GM04504 (cell line): ENCODE measurements around the gene ARNT2.
"Not testable (repeated sequence)": the region's sequence is repeated elsewhere in the genome, so short reads cannot be mapped to it uniquely, and the experiment has no call there.

Experiments
- DNase-seq: peaks from one replicate; pipeline ENCODE4 v3.0.0-alpha.2; 2012; ENCODE audit warnings: low read depth

Gene ARNT2

DNA sequence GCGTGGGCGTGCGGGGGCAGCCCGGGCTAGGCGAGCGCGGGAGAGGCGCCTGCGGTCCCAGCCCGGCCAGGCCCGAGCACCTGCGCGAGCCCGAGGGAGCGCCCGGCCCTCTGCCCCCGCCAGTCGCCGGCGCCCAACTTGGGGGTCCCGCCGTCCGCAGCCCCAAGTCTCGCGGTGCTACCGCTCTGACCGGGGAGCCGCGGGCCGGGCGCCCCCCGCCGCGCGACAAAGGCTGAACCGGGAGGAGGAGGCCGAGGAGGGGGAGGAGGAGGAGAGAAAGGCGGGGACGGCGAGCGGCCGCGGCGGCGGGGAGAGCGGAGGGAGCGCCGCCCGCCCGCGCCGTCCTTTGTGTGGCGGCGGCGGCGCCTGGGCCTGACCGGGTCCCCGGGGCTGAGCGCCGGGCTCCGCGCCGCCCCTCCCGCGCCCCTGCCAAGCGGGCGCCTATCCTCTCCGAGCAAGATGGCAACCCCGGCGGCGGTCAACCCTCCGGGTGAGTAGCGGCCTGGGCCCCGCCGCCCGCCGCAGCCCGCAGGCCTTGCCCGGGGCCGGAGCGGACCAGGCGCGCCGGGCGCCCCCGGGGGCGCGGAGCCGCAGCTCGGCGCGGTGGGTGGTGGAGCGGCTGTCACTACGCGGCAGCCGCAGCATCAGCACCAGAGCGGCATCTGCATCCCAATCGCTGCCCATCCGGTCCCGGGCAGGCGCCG, at the start of gene ARNT2:
Gene ARNT2 (plus strand): TSS at position 326 of the 704 bp plus-strand sequence. CDS start 134 bp downstream, at position 460.
- DNase-seq = no peak

DNA sequence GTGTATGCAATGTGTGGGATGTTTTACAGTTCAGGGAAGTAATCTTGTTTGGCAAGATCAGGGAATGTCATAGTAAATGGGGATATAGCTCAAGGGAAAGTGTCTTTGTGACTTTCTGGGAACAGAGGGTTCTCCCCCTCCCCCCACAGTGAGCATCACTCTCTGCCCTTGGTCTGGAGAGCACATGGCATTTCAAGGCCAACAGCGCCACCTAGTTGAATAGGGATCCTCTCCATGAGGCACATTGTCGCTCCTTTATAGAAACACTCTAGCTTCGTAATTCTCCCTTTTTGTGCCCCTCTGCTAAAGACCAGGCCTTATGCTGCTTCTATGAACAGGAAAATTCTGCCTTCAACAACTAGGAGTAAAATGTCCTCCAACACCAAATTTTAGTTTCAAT, 37.1 kb upstream of the ARNT2 start:
- DNase-seq = no peak

DNA sequence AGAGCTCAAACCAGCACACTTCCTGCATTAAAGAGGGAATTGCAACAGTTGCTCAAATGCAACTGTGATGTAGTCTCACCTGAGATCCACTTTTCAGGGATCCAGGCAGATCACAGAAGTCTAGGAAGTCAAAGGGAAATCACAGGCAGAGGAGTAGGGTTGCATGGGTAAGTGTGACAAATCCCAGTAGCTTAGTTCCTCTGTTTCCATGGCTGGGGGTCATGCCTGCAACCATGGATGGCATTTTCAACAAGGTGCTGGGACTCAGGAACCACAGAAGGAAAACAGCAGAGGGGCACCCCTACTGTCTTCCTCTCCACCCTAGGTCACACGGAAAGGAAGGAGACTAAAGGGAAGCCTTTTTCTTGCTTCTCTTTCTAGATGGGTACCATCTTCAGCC, 36.5 kb upstream of the ARNT2 start:
- DNase-seq = no peak

DNA sequence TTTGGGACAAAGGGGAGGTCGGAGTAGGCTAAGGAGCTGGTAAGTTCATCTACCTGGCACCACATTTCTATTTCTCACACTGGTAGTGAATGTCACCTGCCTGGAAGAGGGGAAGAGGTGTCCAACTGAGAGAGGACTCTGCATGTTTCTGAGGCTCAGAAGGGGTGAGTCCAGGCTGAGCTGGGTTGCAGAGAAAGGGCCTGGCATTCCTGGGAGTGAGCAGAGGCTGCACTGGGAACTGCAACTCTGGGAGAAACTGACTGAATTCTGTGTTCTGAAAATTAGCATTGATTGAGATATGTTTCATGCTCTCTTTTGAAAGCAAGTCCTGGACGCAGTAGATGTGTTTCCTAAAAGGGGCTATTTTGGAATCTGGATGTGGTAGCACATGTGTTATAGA, 32.3 kb upstream of the ARNT2 start:
- DNase-seq = no peak

DNA sequence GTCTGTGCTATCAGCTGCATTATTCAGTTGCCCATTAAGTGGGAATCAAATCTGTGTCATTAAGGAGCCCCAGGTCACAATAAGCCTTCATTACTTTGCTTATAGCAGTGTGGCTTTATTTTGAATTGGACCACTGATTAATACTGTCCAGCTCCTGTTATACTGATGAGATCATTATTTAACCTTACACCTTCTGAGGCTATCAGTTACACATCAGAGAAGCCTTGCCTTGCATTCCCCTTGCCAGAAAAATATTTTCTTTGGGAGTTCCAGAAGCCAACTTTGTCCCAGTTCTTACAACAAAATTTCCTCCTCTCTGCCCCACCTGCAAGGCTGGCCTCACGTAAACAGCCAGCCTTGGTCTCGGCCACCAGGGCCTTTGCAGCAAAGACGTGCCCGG, 29.7 kb upstream of the ARNT2 start:
- DNase-seq = no peak

DNA sequence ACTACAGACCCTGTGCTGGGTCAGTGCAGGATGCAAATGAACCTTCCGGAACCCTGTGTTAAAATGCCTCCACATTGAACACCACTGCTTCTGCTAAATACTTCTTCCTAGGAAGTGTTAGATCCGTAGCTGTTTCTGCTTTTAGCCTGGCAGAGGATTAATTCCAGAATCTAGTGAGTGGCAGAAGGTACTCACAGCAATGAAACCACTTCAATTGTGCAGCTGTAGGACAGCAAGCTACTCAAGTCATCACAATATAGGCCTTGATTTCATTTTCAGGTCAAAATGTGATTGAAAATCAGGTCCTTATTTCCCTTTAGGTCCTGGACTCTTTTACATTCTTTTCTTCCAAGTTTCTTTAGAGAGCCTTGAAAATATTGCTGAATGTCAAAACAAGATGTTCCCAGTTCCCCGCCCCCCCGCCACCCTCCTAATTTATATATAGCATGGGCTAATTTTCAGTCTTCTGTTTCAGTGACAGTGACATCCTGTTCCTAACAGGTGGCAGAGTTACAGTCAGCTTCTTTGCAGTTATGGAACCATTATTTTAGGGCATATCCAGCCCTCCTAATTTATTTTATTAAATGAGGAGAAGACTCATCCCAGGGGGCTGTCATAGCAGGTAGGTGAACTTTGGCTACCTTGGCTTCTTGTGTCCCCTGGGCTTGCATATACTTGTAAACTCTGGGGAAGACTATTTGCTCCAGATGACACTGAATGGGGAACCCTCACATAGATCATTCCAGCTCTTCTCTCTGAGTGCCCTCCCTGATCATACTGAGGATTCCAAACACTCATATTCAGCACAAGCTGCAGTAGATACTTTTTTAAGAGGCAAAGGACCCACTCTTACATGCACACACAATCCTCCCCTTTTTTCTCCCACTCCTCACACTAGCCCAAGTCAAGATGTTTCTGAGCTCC, 28.0 kb upstream of the ARNT2 start:
- DNase-seq = no peak

DNA sequence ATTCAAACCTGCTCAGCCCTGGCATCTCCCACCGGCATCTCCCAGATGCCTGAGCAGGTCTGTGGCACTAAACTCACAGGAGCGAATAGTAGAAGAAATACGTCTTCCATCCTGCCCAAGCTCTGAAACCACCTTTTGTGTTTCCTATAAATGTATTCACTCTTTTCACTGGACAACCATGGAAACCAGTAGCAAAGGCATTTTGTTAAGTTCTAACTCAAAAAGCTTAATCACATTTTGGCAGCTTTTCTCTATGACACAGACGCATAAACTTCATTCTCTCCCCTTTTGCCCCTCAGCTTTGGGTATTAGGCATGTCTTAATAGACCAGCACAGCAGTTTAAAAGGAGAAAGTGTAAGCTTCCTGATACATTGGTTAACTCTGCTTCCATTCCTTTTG, 24.5 kb upstream of the ARNT2 start:
- no peak for DNase-seq

DNA sequence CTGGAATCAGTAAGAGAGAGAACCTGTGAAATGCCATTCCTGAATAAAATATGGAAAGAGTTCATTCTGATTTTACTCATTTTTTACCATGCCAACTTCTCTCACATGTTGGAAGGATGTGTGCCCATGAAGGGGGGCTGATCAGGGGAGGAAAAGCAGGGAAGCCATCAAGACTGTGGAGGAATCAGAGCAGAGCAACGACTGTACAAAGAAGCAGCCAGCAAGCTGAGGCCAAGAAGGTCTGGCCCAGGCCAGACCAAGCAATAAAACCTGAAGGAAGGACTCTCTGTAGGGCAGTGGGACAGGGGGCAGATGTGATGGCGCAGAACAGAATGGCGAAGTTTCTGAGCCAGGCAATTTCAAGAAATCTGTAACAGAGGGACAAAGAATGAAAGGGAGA, 24.0 kb upstream of the ARNT2 start:
- DNase-seq = no peak

DNA sequence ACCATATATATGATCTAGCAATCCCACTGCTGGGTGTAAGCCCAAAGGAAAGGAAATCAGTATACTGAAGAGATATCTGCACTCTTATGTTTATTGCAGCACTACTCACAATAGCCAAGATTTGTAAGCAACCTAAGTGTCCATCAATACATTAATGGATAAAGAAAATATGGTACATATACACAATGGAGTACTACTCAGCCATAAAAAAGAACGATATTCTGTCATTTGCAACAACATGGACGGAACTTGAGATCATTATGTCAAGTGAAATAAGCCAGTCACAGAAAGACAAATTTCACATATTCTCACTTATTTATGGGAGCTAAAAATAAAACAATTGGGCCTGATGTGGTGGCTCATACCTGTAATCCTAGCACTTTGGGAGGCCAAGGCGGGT, 21.9 kb upstream of the ARNT2 start:
- DNase-seq = no peak

DNA sequence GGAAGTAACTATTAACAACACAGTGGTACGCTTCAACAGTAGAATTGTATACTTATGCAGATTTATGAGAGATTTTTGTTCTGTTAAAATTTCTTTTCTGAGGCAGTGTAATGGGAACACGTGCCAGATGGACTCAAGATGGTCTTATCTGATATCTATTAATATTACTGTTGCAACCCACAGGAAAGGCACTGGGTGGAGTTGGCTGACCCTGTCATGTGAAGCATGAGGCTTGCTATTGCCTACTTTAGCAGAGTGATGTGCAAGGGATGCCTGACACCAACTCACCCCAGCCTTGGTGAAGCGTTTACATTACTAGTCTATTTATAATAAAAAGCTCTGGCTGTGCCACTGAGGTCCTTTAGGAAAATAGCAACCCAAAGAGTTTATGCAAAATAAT, 19.8 kb upstream of the ARNT2 start:
- no peak for DNase-seq

DNA sequence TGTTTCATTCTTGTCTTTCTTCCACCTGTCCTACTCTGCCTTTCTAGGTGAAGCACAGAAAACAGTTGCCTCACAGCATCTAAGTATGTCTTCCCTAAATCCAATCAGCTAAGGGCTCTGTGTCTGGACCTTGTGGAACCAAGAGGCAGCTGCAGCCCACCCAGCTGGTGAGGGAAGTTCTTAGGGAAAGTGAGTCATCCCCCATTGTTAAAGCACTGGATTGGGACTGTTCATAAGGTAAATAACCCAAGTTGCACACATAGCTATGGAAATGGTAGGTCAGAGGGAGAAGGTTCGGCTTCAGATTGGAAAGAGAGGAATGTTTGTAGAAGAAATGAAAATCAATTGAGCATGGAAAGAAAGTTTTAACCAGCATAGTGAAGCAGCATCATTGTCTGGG, 18.0 kb upstream of the ARNT2 start:
- no peak for DNase-seq

DNA sequence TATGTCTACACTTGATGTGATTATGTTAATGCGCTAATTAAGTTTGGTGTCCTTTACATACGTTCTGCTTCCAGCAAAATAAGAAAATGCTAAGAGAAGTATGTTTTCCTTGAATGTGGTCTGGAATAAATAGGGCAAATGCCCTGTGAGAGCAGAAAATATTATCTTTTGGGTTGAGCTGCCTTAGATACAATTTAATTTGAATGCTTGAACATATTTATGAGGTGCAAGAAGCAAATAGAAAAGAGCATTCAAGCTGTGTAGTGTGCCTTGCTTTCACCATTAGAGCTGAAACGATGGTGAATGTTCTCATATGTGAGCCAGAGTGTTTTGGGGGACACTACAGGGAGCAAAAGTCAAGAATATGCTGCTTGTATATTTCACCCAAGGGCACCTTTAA, 15.9 kb upstream of the ARNT2 start:
- no peak for DNase-seq

DNA sequence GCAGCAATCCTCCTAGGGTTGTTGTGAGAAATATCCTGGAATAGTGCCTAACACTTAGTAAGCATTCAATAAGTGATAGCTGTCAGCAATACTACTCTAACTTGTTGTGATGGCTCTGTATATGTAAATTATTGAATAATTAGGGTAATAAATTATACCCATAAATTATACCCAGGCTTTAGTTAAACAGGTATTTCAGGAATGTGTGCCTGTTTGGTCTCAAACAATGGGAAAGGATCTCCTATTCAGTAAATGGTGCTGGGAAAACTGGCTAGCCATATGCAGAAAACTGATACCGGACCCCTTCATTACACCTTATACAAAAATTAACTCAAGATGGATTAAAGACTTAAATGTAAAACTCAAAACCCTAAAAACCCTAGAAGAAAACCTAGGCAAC, 14.8 kb upstream of the ARNT2 start:
- no peak for DNase-seq

DNA sequence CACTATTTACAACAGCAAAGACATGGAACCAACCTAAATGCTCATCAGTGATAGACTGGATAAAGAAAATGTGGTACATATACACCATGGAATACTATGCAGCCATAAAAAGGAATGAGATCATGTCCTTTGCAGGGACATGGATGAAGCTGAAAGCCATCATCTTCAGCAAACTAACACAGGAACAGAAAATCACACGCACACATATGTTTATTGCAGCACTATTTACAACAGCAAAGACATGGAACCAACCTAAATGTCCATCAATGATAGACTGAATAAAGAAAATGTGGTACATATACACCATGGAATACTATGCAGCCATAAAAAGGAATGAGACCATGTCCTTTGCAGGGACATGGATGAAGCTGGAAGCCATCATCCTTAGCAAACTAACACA, 13.2 kb upstream of the ARNT2 start:
- DNase-seq = not testable (repeated sequence)

DNA sequence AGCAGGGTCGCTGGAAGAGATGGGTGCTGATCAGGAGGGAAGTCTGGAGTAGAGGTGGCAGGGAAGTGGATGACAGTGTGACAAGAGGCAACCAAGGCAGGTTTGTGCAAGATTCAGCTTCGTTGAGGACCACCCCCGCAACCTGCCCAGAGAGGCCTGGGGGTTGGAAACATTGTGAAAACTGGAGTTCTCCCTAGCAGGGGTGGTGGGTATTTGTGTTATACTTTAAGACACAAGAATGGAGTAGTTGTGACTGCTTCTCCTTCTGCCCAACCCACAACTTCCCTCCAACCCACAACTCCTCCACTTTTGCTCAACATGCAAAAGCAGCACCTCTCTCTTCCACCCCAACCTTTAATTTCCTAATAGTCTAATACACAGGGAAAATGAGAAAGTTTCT, 8.6 kb upstream of the ARNT2 start:
- DNase-seq = no peak

DNA sequence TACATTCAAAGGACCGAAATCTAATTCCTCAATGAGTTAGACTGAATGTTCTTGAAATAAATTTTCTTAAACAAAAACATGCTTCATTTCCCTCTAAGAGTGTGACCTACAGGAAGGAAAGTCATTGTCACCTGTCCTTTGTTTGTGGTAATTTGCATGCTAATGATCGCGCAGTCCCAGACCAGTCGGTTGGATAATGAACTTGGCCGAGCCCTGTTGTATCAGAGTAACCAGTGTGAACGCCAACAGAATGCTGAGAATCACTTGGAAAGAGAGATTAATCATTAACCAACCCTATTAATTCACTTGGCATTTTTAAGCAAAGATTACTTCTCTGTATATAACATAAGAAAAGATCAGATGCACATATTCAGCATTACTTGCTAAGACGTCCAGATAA, 8.1 kb upstream of the ARNT2 start:
- DNase-seq = no peak

DNA sequence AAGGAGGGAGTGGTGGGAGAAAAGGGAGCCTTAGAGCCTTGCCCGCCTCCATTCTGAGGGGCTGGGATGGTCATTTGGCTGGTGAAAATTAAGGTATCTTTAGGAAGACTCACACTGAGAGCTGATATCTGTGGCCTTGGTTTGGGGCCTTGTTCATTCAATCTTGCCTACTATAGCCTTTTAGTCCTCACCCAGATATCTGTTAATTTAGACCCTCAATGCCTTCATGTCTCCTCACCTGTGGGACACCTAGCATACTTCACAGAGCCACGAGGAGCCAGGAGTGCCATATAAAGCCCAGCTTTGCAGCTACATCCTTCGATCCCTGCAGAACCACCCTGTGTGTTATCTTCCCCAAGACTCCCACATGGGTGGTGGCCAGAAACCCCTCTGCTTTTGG, 4.7 kb upstream of the ARNT2 start:
- no peak for DNase-seq

DNA sequence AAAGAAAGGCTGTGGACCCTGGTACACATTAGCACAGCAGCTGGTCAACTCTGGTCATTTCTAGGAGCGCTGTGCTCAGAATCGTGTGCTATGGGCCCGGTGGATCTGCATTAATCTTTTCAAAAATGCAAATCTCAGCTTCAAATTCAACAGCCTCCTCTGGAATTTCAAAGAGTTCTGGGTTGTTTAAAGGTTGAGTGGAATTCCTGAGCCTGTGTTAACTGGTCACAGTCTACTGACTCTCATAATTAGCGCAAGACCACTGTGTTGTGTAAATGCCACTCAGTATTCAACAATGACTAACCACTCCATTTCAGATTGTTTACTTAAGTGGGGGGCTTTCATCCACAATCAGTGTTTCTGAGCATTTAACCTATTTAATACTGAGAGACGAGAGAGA, 2.7 kb upstream of the ARNT2 start:
- no peak for DNase-seq

DNA sequence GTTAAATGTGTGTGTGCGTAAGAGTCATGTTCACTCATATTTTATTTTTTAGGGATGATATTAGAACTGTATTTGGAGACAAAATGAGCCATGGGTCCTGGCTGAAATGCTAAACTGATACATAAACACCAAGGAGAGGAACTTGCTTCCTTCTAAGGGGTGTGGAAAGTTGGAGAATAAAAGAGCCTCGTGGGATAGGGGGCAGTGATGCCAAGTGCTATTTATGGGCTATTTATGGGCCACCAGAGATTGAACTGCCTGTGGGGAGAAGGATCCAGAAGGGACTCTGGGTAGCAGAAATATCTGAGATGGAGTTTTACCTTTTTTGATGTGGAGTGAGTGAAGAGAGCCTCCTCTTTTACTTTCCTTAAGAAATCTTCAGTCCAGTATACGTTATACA, 1.8 kb upstream of the ARNT2 start:
- DNase-seq = no peak

DNA sequence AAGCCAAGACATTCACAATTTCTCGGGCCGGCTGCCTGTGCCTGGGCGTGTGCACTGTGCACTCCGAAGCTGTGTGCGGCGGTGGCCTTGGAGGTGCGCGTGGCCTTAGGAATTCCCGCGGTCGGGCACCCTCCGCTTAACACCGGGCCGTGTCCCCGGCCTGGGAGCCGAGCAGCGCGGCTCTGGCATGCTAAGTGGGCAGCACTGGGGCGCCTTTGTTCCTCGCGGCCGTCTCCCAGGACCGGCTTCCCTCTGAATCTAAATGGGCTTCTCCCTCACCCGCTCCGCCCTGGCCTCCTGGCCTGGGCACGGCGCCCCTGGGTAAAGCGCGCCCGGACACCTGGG, 498 bp upstream of the ARNT2 start:
- DNase-seq = no peak

DNA sequence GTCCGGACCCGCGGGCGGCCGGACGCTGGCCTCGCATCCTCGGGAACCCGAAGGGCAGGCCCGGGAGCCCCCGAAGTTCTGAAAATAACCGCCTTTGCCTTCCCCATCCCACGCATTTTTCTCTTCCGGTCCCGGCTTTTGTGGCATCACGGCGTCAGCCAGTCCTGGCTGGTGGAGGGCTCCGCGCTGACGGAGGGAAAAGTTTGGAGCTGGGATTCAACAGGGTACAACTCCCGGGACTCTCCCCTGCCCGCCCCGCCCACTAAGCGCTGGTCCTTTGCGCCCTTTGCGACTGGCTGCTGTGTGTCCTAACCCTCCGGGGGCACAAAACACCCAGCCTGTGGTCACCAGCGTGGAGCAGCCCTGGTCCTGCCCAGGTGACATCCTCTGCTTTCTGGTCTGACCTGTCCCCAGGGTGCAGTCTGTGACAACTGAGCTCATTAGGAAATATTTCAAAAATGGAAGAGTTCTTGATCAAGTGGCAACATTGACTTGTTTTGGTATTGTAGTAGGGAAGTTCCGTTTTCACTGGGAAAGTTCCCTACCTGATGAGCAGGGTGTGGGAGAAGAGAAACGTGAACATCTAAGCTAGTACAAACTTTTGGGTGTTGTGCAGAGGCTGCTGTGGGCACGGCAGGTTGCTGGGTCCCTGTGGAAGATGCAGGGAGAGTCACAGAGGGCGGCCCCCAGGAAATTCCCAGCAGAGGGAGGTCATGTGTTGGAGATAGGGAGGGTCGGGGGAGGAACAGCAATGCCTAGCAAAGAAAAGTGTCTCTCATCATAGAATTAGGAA, 775 bp downstream of the ARNT2 start:
- DNase-seq = no peak

DNA sequence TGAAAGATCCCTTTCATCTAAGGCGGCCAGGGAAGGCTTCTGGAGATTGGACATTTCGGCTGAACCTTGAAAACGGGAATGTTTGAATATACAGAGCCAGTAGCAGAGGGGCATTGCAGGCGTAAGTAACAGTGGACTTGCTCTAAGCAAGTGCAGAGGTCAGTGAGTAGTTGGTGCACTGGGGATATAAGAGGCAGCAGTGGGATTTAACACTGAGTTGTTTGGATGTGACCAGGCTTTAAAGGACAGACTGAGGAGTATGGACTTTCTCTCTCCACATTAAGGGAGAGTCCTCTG, 1.3 kb downstream of the ARNT2 start:
- no peak for DNase-seq

DNA sequence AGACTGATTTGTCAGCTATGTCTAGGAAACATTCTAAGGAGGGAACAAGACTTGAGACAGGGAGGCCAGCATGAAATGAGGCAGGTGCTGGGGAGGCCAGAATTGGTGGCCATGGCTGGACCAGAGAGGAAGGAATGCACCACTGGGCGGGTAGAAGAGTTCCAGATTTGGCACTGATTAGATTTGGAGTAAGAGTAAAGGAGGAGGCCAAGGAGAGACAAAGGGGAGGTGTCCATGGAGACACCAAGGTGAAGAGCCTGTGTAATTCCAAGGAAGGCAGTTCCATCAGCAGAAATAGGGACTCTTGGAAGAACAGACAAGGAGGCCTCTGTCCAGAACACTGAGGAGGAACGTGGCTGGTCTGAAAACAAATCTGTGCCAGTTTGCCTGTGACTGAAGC, 1.8 kb downstream of the ARNT2 start:
- DNase-seq = no peak
